Measurements from ENCODE around the gene DGAT2.

DNA sequence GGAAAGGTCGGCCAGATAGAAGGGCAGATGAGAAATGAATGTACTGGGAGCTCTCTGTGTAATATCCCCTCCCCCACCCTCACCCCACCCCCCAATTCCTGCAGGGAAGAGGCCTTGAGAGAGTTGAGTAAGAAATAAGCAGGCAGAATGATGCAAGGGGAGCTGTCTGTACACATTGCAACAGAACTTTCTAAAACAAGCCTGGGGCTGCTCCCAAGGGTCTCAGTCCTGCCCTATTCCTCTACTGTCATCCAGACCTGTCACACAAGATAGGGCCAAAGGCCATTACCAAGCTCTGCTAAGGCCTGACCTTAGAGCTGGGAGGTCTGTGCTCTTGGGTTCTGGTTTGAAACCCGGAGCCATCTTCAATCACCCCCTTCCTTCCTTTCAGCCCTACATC, 5.7 kb upstream of the DGAT2 start:
- TF ChIP-seq, protein P1, sequence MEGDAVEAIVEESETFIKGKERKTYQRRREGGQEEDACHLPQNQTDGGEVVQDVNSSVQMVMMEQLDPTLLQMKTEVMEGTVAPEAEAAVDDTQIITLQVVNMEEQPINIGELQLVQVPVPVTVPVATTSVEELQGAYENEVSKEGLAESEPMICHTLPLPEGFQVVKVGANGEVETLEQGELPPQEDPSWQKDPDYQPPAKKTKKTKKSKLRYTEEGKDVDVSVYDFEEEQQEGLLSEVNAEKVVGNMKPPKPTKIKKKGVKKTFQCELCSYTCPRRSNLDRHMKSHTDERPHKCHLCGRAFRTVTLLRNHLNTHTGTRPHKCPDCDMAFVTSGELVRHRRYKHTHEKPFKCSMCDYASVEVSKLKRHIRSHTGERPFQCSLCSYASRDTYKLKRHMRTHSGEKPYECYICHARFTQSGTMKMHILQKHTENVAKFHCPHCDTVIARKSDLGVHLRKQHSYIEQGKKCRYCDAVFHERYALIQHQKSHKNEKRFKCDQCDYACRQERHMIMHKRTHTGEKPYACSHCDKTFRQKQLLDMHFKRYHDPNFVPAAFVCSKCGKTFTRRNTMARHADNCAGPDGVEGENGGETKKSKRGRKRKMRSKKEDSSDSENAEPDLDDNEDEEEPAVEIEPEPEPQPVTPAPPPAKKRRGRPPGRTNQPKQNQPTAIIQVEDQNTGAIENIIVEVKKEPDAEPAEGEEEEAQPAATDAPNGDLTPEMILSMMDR (IDR thresholded peaks at IDR 0.05; ENCODE audit: low read length) = no peak
- no peak for TF ChIP-seq EZH2 (IDR thresholded peaks at IDR 0.05; ENCODE audit: borderline replicate concordance, low read length)

All from OCI-LY1 (cell line).